ENCODE data around the gene TMCO1.

DNA sequence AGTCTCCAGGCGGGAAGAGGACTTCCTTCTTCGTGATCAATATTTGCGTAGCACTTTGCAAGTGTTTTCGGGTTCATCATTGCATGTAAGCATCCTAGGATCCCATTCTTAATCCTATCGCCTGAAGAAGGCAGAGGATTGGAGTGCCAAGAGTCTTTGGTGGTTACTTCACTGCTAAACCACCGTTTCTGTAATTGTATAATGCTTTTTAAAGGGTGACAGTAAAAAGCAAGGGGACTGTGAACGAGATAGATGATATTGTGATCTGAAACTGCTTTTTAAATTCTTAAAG lies 70.0 kb downstream of the TMCO1 start:
- TF ChIP-seq, protein P1, sequence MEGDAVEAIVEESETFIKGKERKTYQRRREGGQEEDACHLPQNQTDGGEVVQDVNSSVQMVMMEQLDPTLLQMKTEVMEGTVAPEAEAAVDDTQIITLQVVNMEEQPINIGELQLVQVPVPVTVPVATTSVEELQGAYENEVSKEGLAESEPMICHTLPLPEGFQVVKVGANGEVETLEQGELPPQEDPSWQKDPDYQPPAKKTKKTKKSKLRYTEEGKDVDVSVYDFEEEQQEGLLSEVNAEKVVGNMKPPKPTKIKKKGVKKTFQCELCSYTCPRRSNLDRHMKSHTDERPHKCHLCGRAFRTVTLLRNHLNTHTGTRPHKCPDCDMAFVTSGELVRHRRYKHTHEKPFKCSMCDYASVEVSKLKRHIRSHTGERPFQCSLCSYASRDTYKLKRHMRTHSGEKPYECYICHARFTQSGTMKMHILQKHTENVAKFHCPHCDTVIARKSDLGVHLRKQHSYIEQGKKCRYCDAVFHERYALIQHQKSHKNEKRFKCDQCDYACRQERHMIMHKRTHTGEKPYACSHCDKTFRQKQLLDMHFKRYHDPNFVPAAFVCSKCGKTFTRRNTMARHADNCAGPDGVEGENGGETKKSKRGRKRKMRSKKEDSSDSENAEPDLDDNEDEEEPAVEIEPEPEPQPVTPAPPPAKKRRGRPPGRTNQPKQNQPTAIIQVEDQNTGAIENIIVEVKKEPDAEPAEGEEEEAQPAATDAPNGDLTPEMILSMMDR (IDR thresholded peaks at IDR 0.05; ENCODE audit: poor library complexity) = no peak
- TF ChIP-seq EZH2 (IDR thresholded peaks at IDR 0.05; ENCODE audit: borderline replicate concordance) = no peak

All from hepatocyte (in vitro differentiated cells).